RWPE1 (cell line): ENCODE data around the gene SIGLEC1.

Source experiments
- CTCF ChIA-PET: fragments of 350-600 bp; sonication (Branson Sonifier 250); formaldehyde crosslinking; extraction: SDS; loops from one replicate; lab custom pipeline; 2021; lab: Yijun Ruan, JAX
- POLR2A ChIA-PET: fragments of 400-600 bp; formaldehyde crosslinking; extraction: SDS; loops from one replicate; lab custom pipeline; 2020; ENCODE audit warnings: antibody characterized with exemption; ENCODE audit not compliant: low non-redundant PET; lab: Yijun Ruan, JAX
- DNase-seq: peaks from one replicate; pipeline ENCODE4 v3.0.0; 2012; ENCODE audit warnings: low spot score
- H3K27ac ChIP-seq: fragments of 450-650 bp; 2 replicates; pipeline ENCODE4 v1.5.1; 2017
- TF ChIP-seq, protein P1 (sequence below): fragments of 450-650 bp; conservative IDR thresholded peaks from 2 replicates; pipeline ENCODE4 v1.5.1; 2017; ENCODE audit warnings: low read depth, mild to moderate bottlenecking

Gene SIGLEC1

DNA sequence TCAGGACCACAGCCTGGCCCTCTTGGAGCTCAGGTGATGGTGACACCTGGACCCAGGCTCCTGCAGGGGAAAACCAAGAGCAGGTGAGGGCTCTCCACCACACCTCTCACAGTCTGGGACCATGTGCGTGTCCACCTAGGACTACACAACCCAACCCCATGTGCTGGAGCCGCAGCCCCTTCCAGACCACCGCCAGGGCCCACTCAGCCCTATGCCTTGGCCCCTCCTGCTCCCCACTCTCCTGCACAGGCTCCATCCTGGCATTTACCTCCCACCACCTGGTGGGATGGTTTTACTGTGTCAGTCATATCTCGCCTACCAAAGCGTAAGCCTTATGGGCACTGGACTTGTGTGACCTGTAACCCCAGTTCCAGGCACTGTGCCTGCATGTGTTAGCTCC lies 17.5 kb downstream of the SIGLEC1 start:
- POLR2A ChIA-PET = no interaction called here
- TF ChIP-seq, protein P1, sequence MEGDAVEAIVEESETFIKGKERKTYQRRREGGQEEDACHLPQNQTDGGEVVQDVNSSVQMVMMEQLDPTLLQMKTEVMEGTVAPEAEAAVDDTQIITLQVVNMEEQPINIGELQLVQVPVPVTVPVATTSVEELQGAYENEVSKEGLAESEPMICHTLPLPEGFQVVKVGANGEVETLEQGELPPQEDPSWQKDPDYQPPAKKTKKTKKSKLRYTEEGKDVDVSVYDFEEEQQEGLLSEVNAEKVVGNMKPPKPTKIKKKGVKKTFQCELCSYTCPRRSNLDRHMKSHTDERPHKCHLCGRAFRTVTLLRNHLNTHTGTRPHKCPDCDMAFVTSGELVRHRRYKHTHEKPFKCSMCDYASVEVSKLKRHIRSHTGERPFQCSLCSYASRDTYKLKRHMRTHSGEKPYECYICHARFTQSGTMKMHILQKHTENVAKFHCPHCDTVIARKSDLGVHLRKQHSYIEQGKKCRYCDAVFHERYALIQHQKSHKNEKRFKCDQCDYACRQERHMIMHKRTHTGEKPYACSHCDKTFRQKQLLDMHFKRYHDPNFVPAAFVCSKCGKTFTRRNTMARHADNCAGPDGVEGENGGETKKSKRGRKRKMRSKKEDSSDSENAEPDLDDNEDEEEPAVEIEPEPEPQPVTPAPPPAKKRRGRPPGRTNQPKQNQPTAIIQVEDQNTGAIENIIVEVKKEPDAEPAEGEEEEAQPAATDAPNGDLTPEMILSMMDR = no peak
- DNase-seq = no peak
- no peak overlapping the region for H3K27ac ChIP-seq
- CTCF ChIA-PET = interaction anchor here (0.7 to 1.7 kb wide), 3 partner anchors 10 to 369 kb away, joined by 3 to 9 read pairs (median 3); no protein-coding TSS in a partner anchor

DNA sequence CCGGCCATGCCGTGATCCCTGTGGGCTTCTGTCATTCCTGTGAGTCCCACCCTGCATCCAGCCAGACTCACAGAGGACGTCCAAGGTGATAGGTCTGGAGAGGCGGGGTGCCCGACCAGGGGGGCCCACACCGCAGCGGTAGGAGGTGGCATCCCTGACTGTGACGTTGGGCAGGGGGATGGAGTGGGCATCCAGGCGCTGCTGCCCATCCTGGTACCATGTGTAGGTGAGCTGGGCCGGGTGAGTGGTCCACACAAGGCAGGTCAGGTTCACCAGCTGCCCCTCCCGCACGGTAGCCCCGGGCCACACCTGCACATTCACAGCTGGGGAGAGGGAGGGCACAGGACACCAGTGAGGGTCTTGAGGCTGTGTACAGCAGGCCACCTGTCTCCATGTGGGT lies 19.0 kb downstream of the SIGLEC1 start:
- DNase-seq = no peak

DNA sequence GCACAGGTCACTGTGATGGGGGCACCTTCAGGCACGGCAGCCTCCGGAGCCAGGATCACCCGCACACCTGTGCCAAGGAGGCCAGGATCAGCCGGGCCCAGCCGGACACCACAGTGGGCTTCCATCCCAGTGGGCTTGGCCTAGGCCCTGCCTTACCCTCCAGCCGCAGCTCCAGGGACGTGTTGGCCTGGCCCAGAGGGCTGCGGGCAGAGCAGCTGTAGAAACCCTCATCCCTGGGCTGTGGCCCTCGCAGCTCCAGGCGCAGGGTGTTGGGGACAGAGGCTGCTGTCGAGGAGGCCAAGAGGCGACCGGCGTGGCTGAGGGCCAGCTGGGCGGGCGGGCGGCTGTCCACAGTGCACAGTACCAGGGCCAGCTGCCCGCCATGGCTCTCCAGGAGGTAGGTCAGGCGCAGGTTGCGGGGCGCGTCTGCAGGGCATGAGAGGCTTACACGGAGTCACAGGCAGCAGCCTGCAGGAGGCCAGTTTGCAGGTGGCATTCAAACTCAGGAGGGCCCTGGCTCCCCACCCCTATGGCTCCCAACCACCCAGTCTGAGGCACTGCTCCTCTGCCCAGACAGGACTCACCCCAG lies 19.6 kb downstream of the SIGLEC1 start:
- TF ChIP-seq, protein P1 = no peak
- POLR2A ChIA-PET = no interaction called here
- CTCF ChIA-PET = interaction anchor here (0.6 kb wide), 1 partner anchor 124 kb away, joined by 3 read pairs; no protein-coding TSS in a partner anchor
- H3K27ac ChIP-seq = no peak overlapping the region
- no peak for DNase-seq

More for the DNA sequence above, 19.0 kb downstream of the SIGLEC1 start:
- TF ChIP-seq, protein P1 = no peak
- H3K27ac ChIP-seq = no peak overlapping the region
- POLR2A ChIA-PET = no interaction called here
- CTCF ChIA-PET = interaction anchor here (0.8 kb wide), 1 partner anchor 18 kb away, joined by 4 read pairs; no protein-coding TSS in a partner anchor

DNA sequence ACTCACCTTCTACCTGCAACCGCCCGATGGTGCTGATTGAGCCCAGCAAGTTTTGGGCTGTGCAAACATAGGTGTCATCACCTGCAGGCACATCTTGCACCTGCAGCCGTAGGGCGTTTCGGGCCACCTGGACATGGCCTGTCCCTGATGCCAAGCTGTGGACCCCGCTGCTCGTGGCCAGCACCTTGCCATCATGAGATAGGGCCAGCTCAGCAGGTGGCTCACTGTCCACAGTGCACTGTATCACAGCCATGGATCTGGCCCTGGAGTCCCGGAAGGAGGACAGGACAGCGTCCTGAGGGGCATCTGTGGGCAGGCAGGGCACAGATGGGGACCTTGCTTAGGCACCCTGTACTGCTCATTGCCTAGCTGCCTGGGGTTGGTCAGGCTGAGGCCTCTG lies 20.5 kb downstream of the SIGLEC1 start:
- POLR2A ChIA-PET = no interaction called here
- H3K27ac ChIP-seq = no peak overlapping the region
- CTCF ChIA-PET = no interaction called here
- DNase-seq = no peak
- TF ChIP-seq, protein P1 = no peak

DNA sequence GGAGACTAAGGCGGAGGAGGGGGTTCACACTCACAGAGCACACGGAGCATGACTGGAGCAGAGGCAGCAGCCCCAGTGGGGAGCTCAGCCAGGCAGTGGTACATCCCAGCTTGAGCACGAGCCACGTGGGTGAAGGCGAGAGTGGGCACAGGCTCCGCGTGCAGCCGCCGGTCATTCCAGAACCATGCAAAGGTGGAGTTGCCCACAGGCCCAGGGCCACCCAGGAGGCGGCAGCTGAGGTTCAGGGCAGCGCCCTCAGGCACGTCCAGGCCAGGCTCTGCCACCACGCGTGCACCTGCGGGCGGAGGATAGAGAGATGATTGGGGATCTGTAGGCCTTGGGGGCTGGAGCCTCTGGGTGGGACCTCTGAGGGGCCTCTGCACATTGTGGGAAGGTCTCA lies 21.1 kb downstream of the SIGLEC1 start:
- ChIA-PET CTCF (no interaction called here), POLR2A (no interaction called here)

DNA sequence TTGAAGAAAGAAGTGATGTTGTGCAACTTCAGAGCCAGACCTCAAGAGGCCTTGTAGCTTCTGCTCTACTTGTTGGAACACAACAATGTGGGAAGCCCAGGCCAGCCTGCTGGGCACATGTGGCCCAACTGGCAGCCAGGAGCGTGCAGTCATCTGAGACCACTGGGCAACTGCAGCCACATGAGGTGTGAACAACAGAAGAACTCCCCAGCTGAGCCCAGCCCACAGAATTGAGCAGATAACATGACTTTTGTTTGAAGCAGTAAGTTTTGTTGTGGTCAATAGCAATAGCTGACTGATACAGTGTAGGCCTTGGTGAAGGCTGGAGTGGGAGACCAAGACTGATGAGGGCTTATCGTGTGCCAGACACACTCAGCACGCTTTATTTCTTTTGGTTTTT lies 22.0 kb downstream of the SIGLEC1 start:
- TF ChIP-seq, protein P1 = no peak
- no peak overlapping the region for H3K27ac ChIP-seq
- no peak for DNase-seq
- POLR2A ChIA-PET = no interaction called here
- CTCF ChIA-PET = interaction anchor here (0.8 to 1.1 kb wide), 2 partner anchors 14 to 20 kb away, joined by 3 to 7 read pairs; no protein-coding TSS in a partner anchor

More for the DNA sequence above, 21.1 kb downstream of the SIGLEC1 start:
- no peak for DNase-seq
- TF ChIP-seq, protein P1 = no peak
- H3K27ac ChIP-seq = no peak overlapping the region
